ENCODE measurements around the gene BSPRY. TPM values are rescaled to one million over a fixed set of nuclear protein-coding genes. Genes with fewer than 3 reads are reported as not detected.

Gene BSPRY
- total RNA-seq, 1 donor from 2014 or later = 1.8 TPM

- no peaks in the 10 kb centered on the region for H3K27me3 ChIP-seq (ENCODE audit: control insufficient read depth, insufficient read depth, low read length)
- TF ChIP-seq, protein P1, sequence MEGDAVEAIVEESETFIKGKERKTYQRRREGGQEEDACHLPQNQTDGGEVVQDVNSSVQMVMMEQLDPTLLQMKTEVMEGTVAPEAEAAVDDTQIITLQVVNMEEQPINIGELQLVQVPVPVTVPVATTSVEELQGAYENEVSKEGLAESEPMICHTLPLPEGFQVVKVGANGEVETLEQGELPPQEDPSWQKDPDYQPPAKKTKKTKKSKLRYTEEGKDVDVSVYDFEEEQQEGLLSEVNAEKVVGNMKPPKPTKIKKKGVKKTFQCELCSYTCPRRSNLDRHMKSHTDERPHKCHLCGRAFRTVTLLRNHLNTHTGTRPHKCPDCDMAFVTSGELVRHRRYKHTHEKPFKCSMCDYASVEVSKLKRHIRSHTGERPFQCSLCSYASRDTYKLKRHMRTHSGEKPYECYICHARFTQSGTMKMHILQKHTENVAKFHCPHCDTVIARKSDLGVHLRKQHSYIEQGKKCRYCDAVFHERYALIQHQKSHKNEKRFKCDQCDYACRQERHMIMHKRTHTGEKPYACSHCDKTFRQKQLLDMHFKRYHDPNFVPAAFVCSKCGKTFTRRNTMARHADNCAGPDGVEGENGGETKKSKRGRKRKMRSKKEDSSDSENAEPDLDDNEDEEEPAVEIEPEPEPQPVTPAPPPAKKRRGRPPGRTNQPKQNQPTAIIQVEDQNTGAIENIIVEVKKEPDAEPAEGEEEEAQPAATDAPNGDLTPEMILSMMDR (IDR thresholded peaks at IDR 0.05; ENCODE audit: insufficient read depth, low read length, severe bottlenecking) = no peak
- no peak overlapping the region for H3K4me3 ChIP-seq (ENCODE audit: low read depth, low read length)
- peaks cover 15% of the 10 kb centered on the region for H3K36me3 ChIP-seq (ENCODE audit: control insufficient read depth, insufficient read depth, low read length)
- DNase-seq (ENCODE audit: low read depth) (no peak), FAIRE-seq (no peak)
Observed at GRCh38 chr9:113390192-113390960, 41.0 kb downstream of the BSPRY start.

DNA sequence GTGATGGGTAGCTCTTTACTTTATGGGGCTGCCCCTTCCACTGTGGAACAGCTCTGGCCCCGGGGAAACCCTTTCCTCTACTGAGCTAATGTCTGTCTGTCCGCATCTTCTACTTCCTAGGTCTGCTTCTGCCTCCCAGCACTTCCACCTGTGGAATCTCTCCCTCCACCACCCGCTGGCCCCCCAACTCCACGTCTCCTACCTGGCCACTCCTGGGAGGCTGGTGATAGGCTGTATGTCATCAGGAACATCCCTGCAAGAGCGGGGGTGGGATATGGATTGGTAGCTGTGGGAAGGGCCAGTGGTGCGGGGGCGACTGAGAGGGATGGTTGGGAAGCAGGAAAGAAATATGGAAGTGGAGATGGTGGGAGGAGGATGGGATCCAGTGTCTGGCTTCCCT lies 42.6 kb downstream of the BSPRY start:
- TF ChIP-seq, protein P1 (IDR thresholded peaks at IDR 0.05; ENCODE audit: insufficient read depth, low read length, severe bottlenecking) = no peak
- Histone ChIP-seq H3K36me3 (ENCODE audit: control insufficient read depth, insufficient read depth, low read length) (peaks cover 15% of the 10 kb centered on the region), H3K4me3 (ENCODE audit: low read depth, low read length) (no peak overlapping the region), H3K27me3 (ENCODE audit: control insufficient read depth, insufficient read depth, low read length) (no peaks in the 10 kb centered on the region)
- DNase-seq (ENCODE audit: low read depth) (no peak), FAIRE-seq (no peak)

GRCh38 chr9:113393281-113393680 lies 43.9 kb downstream of the BSPRY start:
- TF ChIP-seq, protein P1 (IDR thresholded peaks at IDR 0.05; ENCODE audit: insufficient read depth, low read length, severe bottlenecking) = no peak
- Histone ChIP-seq H3K36me3 (ENCODE audit: control insufficient read depth, insufficient read depth, low read length) (peaks cover 13% of the 10 kb centered on the region), H3K4me3 (ENCODE audit: low read depth, low read length) (no peak overlapping the region), H3K27me3 (ENCODE audit: control insufficient read depth, insufficient read depth, low read length) (no peaks in the 10 kb centered on the region)
- FAIRE-seq = no peak
- DNase-seq (ENCODE audit: low read depth) = no peak

GRCh38 chr9:113395000-113395861 lies 45.9 kb downstream of the BSPRY start:
- TF ChIP-seq, protein P1 (IDR thresholded peaks at IDR 0.05; ENCODE audit: insufficient read depth, low read length, severe bottlenecking) = no peak
- FAIRE-seq (no peak), DNase-seq (ENCODE audit: low read depth) (no peak)
- no peak overlapping the region for H3K4me3 ChIP-seq (ENCODE audit: low read depth, low read length)
- H3K36me3 ChIP-seq (ENCODE audit: control insufficient read depth, insufficient read depth, low read length) = peaks cover 9% of the 10 kb centered on the region
- H3K27me3 ChIP-seq (ENCODE audit: control insufficient read depth, insufficient read depth, low read length) = no peaks in the 10 kb centered on the region

- Histone ChIP-seq H3K4me3 (ENCODE audit: low read depth, low read length) (no peak overlapping the region), H3K36me3 (ENCODE audit: control insufficient read depth, insufficient read depth, low read length) (no peaks in the 10 kb centered on the region), H3K27me3 (ENCODE audit: control insufficient read depth, insufficient read depth, low read length) (no peaks in the 10 kb centered on the region)
- TF ChIP-seq, protein P1 (IDR thresholded peaks at IDR 0.05; ENCODE audit: insufficient read depth, low read length, severe bottlenecking) = no peak
- FAIRE-seq (no peak), DNase-seq (ENCODE audit: low read depth) (no peak)
Observed at GRCh38 chr9:113397203-113397631, 47.9 kb downstream of the BSPRY start.

Measured in bronchial epithelial cell (primary cell).